H1 (cell line): ENCODE results near the gene ATE1. TPM values are rescaled to one million over a fixed set of nuclear protein-coding genes. Genes with fewer than 3 reads are reported as not detected.

Experiments used
- CTCF ChIA-PET: fragments of 300-600 bp; sonication (Branson Sonifier 250); formaldehyde crosslinking; loops from one replicate; lab custom pipeline; 2021; ENCODE audit not compliant: partially characterized antibody; lab: Charles Lee
- POLR2A ChIA-PET: fragments of 300-600 bp; sonication (Branson Sonifier 250); formaldehyde crosslinking; loops from one replicate; lab custom pipeline; 2021; ENCODE audit warnings: inconsistent platforms; ENCODE audit not compliant: partially characterized antibody; lab: Charles Lee
- DNase-seq, 2 experiments: peaks; one replicate each; pipeline versions ENCODE4 v3.0.0 to v3.0.0-alpha.2; 2010 to 2022; ENCODE audit warnings: low spot score in 2 of 2, low read depth in 1 of 2, mixed read lengths in 1 of 2
- FAIRE-seq: peaks from 2 replicates; lab custom pipeline; 2011; peaks lifted over from hg19 to GRCh38; lab: Jason Lieb, UNC
- H2AFZ ChIP-seq: 2 replicates; pipeline ENCODE4 v1.8.1; 2012; ENCODE audit warnings: low read length, inconsistent platforms
- H2AK5ac ChIP-seq: 2 replicates; pipeline ENCODE4 v1.6.1; 2013; ENCODE audit warnings: low read depth, low read length
- H2BK120ac ChIP-seq: replicated peaks from 2 replicates; pipeline ENCODE3; 2013; ENCODE audit warnings: low read depth, low read length, inconsistent platforms
- H2BK12ac ChIP-seq: 2 replicates; pipeline ENCODE4 v1.6.1; 2013; ENCODE audit warnings: low read depth, low read length
- H2BK15ac ChIP-seq: 2 replicates; pipeline ENCODE4 v1.6.1; 2013; ENCODE audit warnings: low read length
- H2BK20ac ChIP-seq: 2 replicates; pipeline ENCODE4 v1.6.1; 2013; ENCODE audit warnings: low read length
- H2BK5ac ChIP-seq: 2 replicates; pipeline ENCODE4 v1.6.1; 2013; ENCODE audit warnings: low read depth, low read length
- H3K14ac ChIP-seq: 2 replicates; pipeline ENCODE4 v1.6.1; 2013; ENCODE audit warnings: inconsistent platforms; ENCODE audit not compliant: insufficient read length
- H3K18ac ChIP-seq: 2 replicates; pipeline ENCODE4 v1.6.1; 2013; ENCODE audit warnings: low read length; ENCODE audit errors: extremely low read depth
- H3K23ac ChIP-seq: 2 replicates; pipeline ENCODE4 v1.6.1; 2013; ENCODE audit warnings: inconsistent platforms; ENCODE audit not compliant: insufficient read length
- H3K23me2 ChIP-seq: 2 replicates; pipeline ENCODE4 v1.6.1; 2013; ENCODE audit warnings: low read depth, low read length
- H3K27ac ChIP-seq: 2 replicates; pipeline ENCODE4 v1.6.1; 2011; ENCODE audit warnings: low read depth, low read length, inconsistent platforms
- H3K27me3 ChIP-seq, 4 experiments: replicated peaks in 1 of 4; 1 replicate in 1 of 4; 2 replicates in 3 of 4; pipeline versions ENCODE4 v1.6.1 to v1.8.1; 2011 to 2013; ENCODE audit warnings: low read length in 3 of 4, mild to moderate bottlenecking in 3 of 4, inconsistent platforms in 2 of 4, mixed read lengths in 2 of 4, moderate library complexity in 1 of 4; ENCODE audit not compliant: control insufficient read depth in 3 of 4, insufficient read depth in 3 of 4; ENCODE audit errors: extremely low read depth in 1 of 4
- H3K36me3 ChIP-seq, 4 experiments: 2 replicates each; pipeline versions ENCODE4 v1.6.1 to v1.8.1; 2011 to 2013; ENCODE audit warnings: mild to moderate bottlenecking in 4 of 4, low read length in 3 of 4, moderate library complexity in 2 of 4, control low read depth in 1 of 4, inconsistent platforms in 1 of 4; ENCODE audit not compliant: insufficient read depth in 4 of 4, control insufficient read depth in 2 of 4
- H3K4ac ChIP-seq: replicated peaks from 2 replicates; pipeline ENCODE3; 2013; ENCODE audit warnings: low read length, low read depth, mixed read lengths, inconsistent platforms; ENCODE audit not compliant: insufficient read length
- H3K4me1 ChIP-seq, 4 experiments: replicated peaks in 1 of 4; 1 replicate in 1 of 4; 2 replicates in 3 of 4; pipeline versions ENCODE4 v1.6.1 to v1.8.1; 2011 to 2013; ENCODE audit warnings: low read length in 3 of 4, inconsistent platforms in 2 of 4, mixed read lengths in 1 of 4; ENCODE audit not compliant: insufficient read depth in 4 of 4, control insufficient read depth in 3 of 4
- H3K4me2 ChIP-seq, 2 experiments: 2 replicates each; pipeline versions ENCODE4 v1.6.1 to v1.8.1; 2011 to 2013; ENCODE audit warnings: low read depth in 2 of 2, low read length in 2 of 2, control low read depth in 1 of 2, inconsistent platforms in 1 of 2, mild to moderate bottlenecking in 1 of 2; ENCODE audit not compliant: insufficient read depth in 1 of 2
- H3K4me3 ChIP-seq, 4 experiments: fragments of 200-600, 300-600 bp in 1 of 4; sonication (generic), shearing (Covaris generic), sonication (Bioruptor Twin) in 1 of 4; 2 replicates each; pipeline versions ENCODE4 v1.5.1 to v1.8.1; 2011 to 2016; ENCODE audit warnings: low read length in 4 of 4, low read depth in 3 of 4, control low read depth in 2 of 4, inconsistent platforms in 2 of 4, mild to moderate bottlenecking in 2 of 4, mixed read lengths in 1 of 4, moderate library complexity in 1 of 4; ENCODE audit not compliant: insufficient read depth in 2 of 4; ENCODE audit errors: extremely low read depth in 1 of 4
- H3K56ac ChIP-seq: replicated peaks from 2 replicates; pipeline ENCODE3; 2013; ENCODE audit warnings: low read depth, mild to moderate bottlenecking, mixed read lengths, low read length, inconsistent platforms; ENCODE audit not compliant: insufficient read length
- H3K79me1 ChIP-seq: 2 replicates; pipeline ENCODE4 v1.6.1; 2013; ENCODE audit warnings: low read depth, low read length, control low read depth
- H3K79me2 ChIP-seq, 2 experiments: 2 replicates each; pipeline versions ENCODE4 v1.6.1 to v1.8.1; 2012 to 2013; ENCODE audit warnings: low read length in 2 of 2, mild to moderate bottlenecking in 2 of 2, inconsistent platforms in 1 of 2; ENCODE audit not compliant: insufficient read depth in 2 of 2, control insufficient read depth in 1 of 2
- H3K9ac ChIP-seq, 4 experiments: replicated peaks in 1 of 4; 1 replicate in 1 of 4; 2 replicates in 3 of 4; pipeline versions ENCODE4 v1.6.1 to v1.8.1; 2011 to 2013; ENCODE audit warnings: low read depth in 3 of 4, low read length in 3 of 4, control low read depth in 2 of 4, mild to moderate bottlenecking in 2 of 4, moderate library complexity in 2 of 4, inconsistent platforms in 1 of 4; ENCODE audit errors: extremely low read depth in 1 of 4
- H3K9me3 ChIP-seq, 2 experiments: 2 replicates each; pipeline versions ENCODE4 v1.6.1 to v1.8.1; 2012 to 2013; ENCODE audit warnings: mild to moderate bottlenecking in 2 of 2, moderate library complexity in 2 of 2, control low read depth in 1 of 2, inconsistent platforms in 1 of 2, low read depth in 1 of 2, low read length in 1 of 2, mixed read lengths in 1 of 2; ENCODE audit not compliant: insufficient read depth in 2 of 2
- H4K20me1 ChIP-seq, 2 experiments: replicated peaks in 1 of 2; 2 replicates each; pipeline versions ENCODE3 to v1.8.1; 2011 to 2013; ENCODE audit warnings: inconsistent platforms in 2 of 2, low read length in 2 of 2, mild to moderate bottlenecking in 1 of 2; ENCODE audit not compliant: insufficient read depth in 2 of 2, control insufficient read depth in 1 of 2
- H4K5ac ChIP-seq: 2 replicates; pipeline ENCODE4 v1.6.1; 2013; ENCODE audit warnings: low read length, low read depth, mixed read lengths, inconsistent platforms; ENCODE audit not compliant: insufficient read length
- H4K8ac ChIP-seq: 2 replicates; pipeline ENCODE4 v1.8.0; 2013; ENCODE audit warnings: mild to moderate bottlenecking, moderate library complexity, low read length, inconsistent platforms; ENCODE audit not compliant: insufficient read depth; ENCODE audit errors: extremely low read depth
- H4K91ac ChIP-seq: replicated peaks from 2 replicates; pipeline ENCODE3; 2013; ENCODE audit warnings: low read length, mixed read lengths, inconsistent platforms; ENCODE audit not compliant: insufficient read length
- BACH1 ChIP-seq: IDR thresholded peaks from 2 replicates; pipeline ENCODE4 v1.6.1; 2012; ENCODE audit warnings: low read length, improper control_type of control experiment
- GTF2F1 ChIP-seq: IDR thresholded peaks from 2 replicates; pipeline ENCODE4 v1.6.1; 2012; ENCODE audit warnings: low read depth, low read length, improper control_type of control experiment, borderline replicate concordance
- JUN ChIP-seq: IDR thresholded peaks from 2 replicates; pipeline ENCODE4 v1.6.1; 2011; ENCODE audit warnings: low read depth, mild to moderate bottlenecking, improper control_type of control experiment, low read length
- RXRA ChIP-seq: IDR thresholded peaks from 2 replicates; pipeline ENCODE4 v1.6.1; 2011; ENCODE audit warnings: low read depth, mild to moderate bottlenecking, low read length, moderate library complexity; ENCODE audit not compliant: insufficient read depth
- SP1 ChIP-seq: IDR thresholded peaks from 2 replicates; pipeline ENCODE4 v1.6.1; 2011; ENCODE audit warnings: low read depth, low read length
- WGBS, 2 experiments: shearing (Covaris generic) in 1 of 2; methylation state at CpG; one replicate each; pipeline versions ENCODE4 v1.1.6 to v1.1.7; 2013 to 2015; ENCODE audit warnings: low lambda C conversion rate in 2 of 2, mixed read lengths in 2 of 2, inconsistent platforms in 1 of 2, low coverage in 1 of 2, missing lambda C conversion rate in 1 of 2; ENCODE audit not compliant: insufficient replicate concordance in 2 of 2, insufficient coverage in 1 of 2, insufficient read length in 1 of 2; ENCODE audit errors: extremely low coverage in 1 of 2, missing lambda C conversion rate in 1 of 2; 5-methylcytosine and 5-hydroxymethylcytosine counted together
- polyA plus RNA-seq, 7 experiments: library from polyadenylated mRNA; depleted of rRNA in 3 of 7; stranded (reverse) in 5 of 7; unstranded in 2 of 7; fragments of >200 nt in 5 of 7; fragments of 200-250 nt in 2 of 7; gene quantifications; 1 replicate in 5 of 7; 2 replicates in 1 of 7; 4 replicates in 1 of 7; pipeline versions ENCODE4 v1.2.1 to v1.2.3, GENCODE V29; 2011 to 2013; ENCODE audit warnings: missing spikeins in 2 of 7, mixed read lengths in 2 of 7
- total RNA-seq: library from RNA; stranded (reverse); fragmentation: NEBNext Ultra II Directional; extraction: Animal tissue kit (Norgen Biotek cat#: 25700); gene quantifications from 2 replicates; pipeline ENCODE4 v1.2.1, GENCODE V29; 2021
- TF ChIP-seq, protein P1 (sequence below), 3 experiments: IDR thresholded peaks; 1 replicate in 2 of 3; 2 replicates in 1 of 3; pipeline versions ENCODE4 v1.5.1 to v1.6.1; 2011; ENCODE audit warnings: low read length in 3 of 3, mild to moderate bottlenecking in 3 of 3, inconsistent platforms in 2 of 3, low read depth in 1 of 3, moderate library complexity in 1 of 3; ENCODE audit not compliant: insufficient read depth in 1 of 3; ENCODE audit errors: control extremely low read depth in 1 of 3

The ATE1 gene
- total and polyA plus RNA-seq, 2 of the 8 experiments (the other 6 are each of a cell fraction or from before 2014, with no cell fraction given): 8.8 to 26.9 TPM

DNA sequence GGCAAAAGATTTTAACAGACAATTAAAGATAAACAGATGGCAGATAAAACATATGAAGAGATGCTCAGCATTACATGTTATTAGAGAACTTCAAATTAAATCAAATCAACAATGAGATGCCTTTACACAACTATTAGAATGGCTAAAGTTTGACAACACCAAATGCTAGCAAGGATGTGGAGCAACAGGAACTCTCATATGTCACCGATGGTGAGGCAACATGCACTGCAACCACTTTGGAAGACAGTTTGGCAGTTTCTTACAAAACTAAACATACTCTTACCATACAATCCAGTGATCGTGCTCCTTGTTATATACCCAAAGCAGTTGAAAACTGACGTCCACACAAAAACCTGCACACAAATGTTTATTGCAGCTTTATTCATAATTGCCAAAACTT, 13.7 kb upstream of the ATE1 start:
- H4K91ac ChIP-seq: no peak overlapping the region
- H3K4me2 ChIP-seq: no peak overlapping the region
- H3K27ac ChIP-seq: no peak overlapping the region
- ChIA-PET CTCF (no interaction called here), POLR2A (no interaction called here)
- H3K4me3 ChIP-seq: no peak overlapping the region
- H3K23me2 ChIP-seq: no peaks in the 10 kb centered on the region
- no peak overlapping the region for H4K5ac ChIP-seq
- no peaks in the 10 kb centered on the region for H3K79me1 ChIP-seq
- no peaks in the 10 kb centered on the region for H3K4me1 ChIP-seq
- H2AK5ac ChIP-seq: no peak overlapping the region
- no peak for FAIRE-seq
- no peak overlapping the region for H2BK5ac ChIP-seq
- H2BK120ac ChIP-seq: no peak overlapping the region
- DNase-seq: no peak
- H4K20me1 ChIP-seq: no peaks in the 10 kb centered on the region
- no peak overlapping the region for H2AFZ ChIP-seq
- no peak overlapping the region for H3K18ac ChIP-seq
- no peak overlapping the region for H3K9ac ChIP-seq
- H2BK20ac ChIP-seq: no peak overlapping the region
- no peak for TF ChIP-seq JUN
- no peak for TF ChIP-seq BACH1
- no peak for TF ChIP-seq GTF2F1
- TF ChIP-seq RXRA: no peak
- TF ChIP-seq, protein P1, sequence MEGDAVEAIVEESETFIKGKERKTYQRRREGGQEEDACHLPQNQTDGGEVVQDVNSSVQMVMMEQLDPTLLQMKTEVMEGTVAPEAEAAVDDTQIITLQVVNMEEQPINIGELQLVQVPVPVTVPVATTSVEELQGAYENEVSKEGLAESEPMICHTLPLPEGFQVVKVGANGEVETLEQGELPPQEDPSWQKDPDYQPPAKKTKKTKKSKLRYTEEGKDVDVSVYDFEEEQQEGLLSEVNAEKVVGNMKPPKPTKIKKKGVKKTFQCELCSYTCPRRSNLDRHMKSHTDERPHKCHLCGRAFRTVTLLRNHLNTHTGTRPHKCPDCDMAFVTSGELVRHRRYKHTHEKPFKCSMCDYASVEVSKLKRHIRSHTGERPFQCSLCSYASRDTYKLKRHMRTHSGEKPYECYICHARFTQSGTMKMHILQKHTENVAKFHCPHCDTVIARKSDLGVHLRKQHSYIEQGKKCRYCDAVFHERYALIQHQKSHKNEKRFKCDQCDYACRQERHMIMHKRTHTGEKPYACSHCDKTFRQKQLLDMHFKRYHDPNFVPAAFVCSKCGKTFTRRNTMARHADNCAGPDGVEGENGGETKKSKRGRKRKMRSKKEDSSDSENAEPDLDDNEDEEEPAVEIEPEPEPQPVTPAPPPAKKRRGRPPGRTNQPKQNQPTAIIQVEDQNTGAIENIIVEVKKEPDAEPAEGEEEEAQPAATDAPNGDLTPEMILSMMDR (IDR thresholded peaks at IDR 0.05; ENCODE audit: control extremely low read depth in 1 of 3, insufficient read depth in 1 of 3, low read depth in 1 of 3, low read length in 3 of 3): no peak
- no peak for TF ChIP-seq SP1
- H3K9me3 ChIP-seq: no peaks in the 10 kb centered on the region
- no peaks in the 10 kb centered on the region for H3K27me3 ChIP-seq
- H3K4ac ChIP-seq: no peak overlapping the region
- H3K79me2 ChIP-seq: no peaks in the 10 kb centered on the region
- no peak overlapping the region for H2BK12ac ChIP-seq
- H3K23ac ChIP-seq: no peak overlapping the region
- no peak overlapping the region for H3K56ac ChIP-seq
- 92% methylated on average over 3 of the region's 3 CpGs; no CpG with 5 or more reads in 1 of the 2 experiments for WGBS, 2 experiments
- H4K8ac ChIP-seq: no peak overlapping the region
- no peaks in the 10 kb centered on the region for H3K36me3 ChIP-seq
- H2BK15ac ChIP-seq: no peak overlapping the region
- H3K14ac ChIP-seq: no peak overlapping the region
